SK-N-SH (cell line): ENCODE data around the gene WIPF3. TPM values are rescaled to one million over a fixed set of nuclear protein-coding genes. Genes with fewer than 3 reads are reported as not detected.

ENCODE experiments used
- CTCF ChIA-PET: fragments of 300-600, 350-600 bp; formaldehyde crosslinking; extraction: SDS; loops from one replicate; lab custom pipeline; 2021; lab: Yijun Ruan, JAX
- POLR2A ChIA-PET: fragments of 350-600 bp; sonication (Branson Sonifier 250); formaldehyde crosslinking; extraction: SDS; loops from one replicate; lab custom pipeline; 2020; ENCODE audit warnings: antibody characterized with exemption, inconsistent platforms; lab: Yijun Ruan, JAX
- DNase-seq: peaks from one replicate; pipeline ENCODE4 v3.0.0; 2012
- H2AFZ ChIP-seq: fragments of 200-600 bp; sonication (generic); 2 replicates; pipeline ENCODE4 v1.8.1; 2016; ENCODE audit warnings: antibody characterized with exemption, mild to moderate bottlenecking, low read depth
- H3F3A ChIP-seq: fragments of 200-600 bp; sonication (generic); replicated peaks from 2 replicates; pipeline ENCODE3; 2016; ENCODE audit warnings: antibody characterized with exemption, mild to moderate bottlenecking; ENCODE audit not compliant: insufficient read depth
- H3K27ac ChIP-seq, 2 experiments: fragments of 200-500 bp in 1 of 2; fragments of 200-600 bp in 1 of 2; sonication (Bioruptor generic) in 1 of 2; sonication (generic), shearing (Covaris generic) in 1 of 2; 2 replicates each; pipeline versions ENCODE4 v1.5.1 to v1.6.1; 2014 to 2016; ENCODE audit warnings: low read depth in 2 of 2, inconsistent platforms in 1 of 2, low read length in 1 of 2, mild to moderate bottlenecking in 1 of 2, mixed read lengths in 1 of 2
- H3K27me3 ChIP-seq: fragments of 200-600 bp; sonication (generic), shearing (Covaris generic); 2 replicates; pipeline ENCODE4 v1.6.1; 2016; ENCODE audit warnings: mixed run types; ENCODE audit not compliant: insufficient read depth
- H3K36me3 ChIP-seq, 2 experiments: fragments of 200-500 bp in 1 of 2; fragments of 200-600 bp in 1 of 2; sonication (Bioruptor generic) in 1 of 2; sonication (generic) in 1 of 2; replicated peaks in 1 of 2; 2 replicates each; pipeline versions ENCODE3 to v1.5.1; 2014 to 2016; ENCODE audit warnings: low read length in 1 of 2, mild to moderate bottlenecking in 1 of 2; ENCODE audit not compliant: insufficient read depth in 2 of 2, control insufficient read depth in 1 of 2
- H3K4me1 ChIP-seq, 2 experiments: fragments of 200-500 bp in 1 of 2; fragments of 200-600 bp in 1 of 2; sonication (Bioruptor generic) in 1 of 2; sonication (generic), shearing (Covaris generic) in 1 of 2; 2 replicates each; pipeline versions ENCODE4 v1.5.1 to v1.6.1; 2014 to 2016; ENCODE audit warnings: low read depth in 1 of 2, low read length in 1 of 2, mixed run types in 1 of 2; ENCODE audit not compliant: insufficient read depth in 2 of 2, control insufficient read depth in 1 of 2
- H3K4me2 ChIP-seq: fragments of 200-600 bp; sonication (generic), shearing (Covaris generic); 2 replicates; pipeline ENCODE4 v1.6.1; 2017; ENCODE audit warnings: mixed run types
- H3K4me3 ChIP-seq, 2 experiments: fragments of 200-500 bp in 1 of 2; fragments of 200-600 bp in 1 of 2; sonication (Bioruptor generic) in 1 of 2; sonication (generic), shearing (Covaris generic) in 1 of 2; 2 replicates each; pipeline versions ENCODE4 v1.5.1 to v1.8.1; 2014 to 2016; ENCODE audit warnings: low read depth in 2 of 2, inconsistent platforms in 1 of 2, low read length in 1 of 2, mild to moderate bottlenecking in 1 of 2, mixed read lengths in 1 of 2, moderate library complexity in 1 of 2
- H3K79me2 ChIP-seq: fragments of 200-600 bp; sonication (generic); 2 replicates; pipeline ENCODE4 v1.8.1; 2017; ENCODE audit warnings: mild to moderate bottlenecking; ENCODE audit not compliant: insufficient read depth
- H3K9ac ChIP-seq: fragments of 200-600 bp; sonication (generic); 2 replicates; pipeline ENCODE4 v1.6.1; 2017; ENCODE audit warnings: mixed run types
- H3K9me2 ChIP-seq: fragments of 200-600 bp; sonication (generic); 2 replicates; pipeline ENCODE4 v1.6.1; 2017; ENCODE audit warnings: mixed run types
- H3K9me3 ChIP-seq: fragments of 200-600 bp; sonication (generic); 2 replicates; pipeline ENCODE4 v1.6.1; 2017; ENCODE audit warnings: mixed run types, mild to moderate bottlenecking, moderate library complexity
- H4K20me1 ChIP-seq: fragments of 200-600 bp; sonication (generic); 2 replicates; pipeline ENCODE4 v1.6.1; 2017; ENCODE audit warnings: mild to moderate bottlenecking, mixed run types; ENCODE audit not compliant: insufficient read depth
- CHD2 ChIP-seq: fragments of 150-350 bp; IDR thresholded peaks from 2 replicates; pipeline ENCODE4 v1.6.1; 2018; ENCODE audit warnings: low read length; ENCODE audit not compliant: partially characterized antibody
- CTCF ChIP-seq: fragments of 200-600 bp; sonication (generic); IDR thresholded peaks from 2 replicates; pipeline ENCODE4 v1.6.1; 2017; ENCODE audit warnings: antibody characterized with exemption, mild to moderate bottlenecking, moderate library complexity
- EP300 ChIP-seq, 2 experiments: IDR thresholded peaks; 2 replicates each; pipeline versions ENCODE4 v1.4.0 to v1.6.1; 2012; ENCODE audit warnings: borderline replicate concordance in 1 of 2, low read depth in 1 of 2, low read length in 1 of 2
- FOXJ3 ChIP-seq: sonication (generic); formaldehyde crosslinking; IDR thresholded peaks from 2 replicates; pipeline ENCODE4 v1.5.1; 2020; ENCODE audit warnings: mild to moderate bottlenecking, missing genetic modification reagents
- IRF3 ChIP-seq: fragments of 150-350 bp; IDR thresholded peaks from 2 replicates; pipeline ENCODE4 v1.6.1; 2016; ENCODE audit warnings: mild to moderate bottlenecking, low read depth, low read length
- JUND ChIP-seq: IDR thresholded peaks from 2 replicates; pipeline ENCODE4 v1.4.0; 2012
- MAX ChIP-seq: IDR thresholded peaks from 2 replicates; pipeline ENCODE4 v1.4.0; 2012; ENCODE audit warnings: low read depth
- PBX3 ChIP-seq: IDR thresholded peaks from 2 replicates; pipeline ENCODE4; 2012
- RCOR1 ChIP-seq: fragments of 150-350 bp; IDR thresholded peaks from 2 replicates; pipeline ENCODE4 v1.6.1; 2017; ENCODE audit warnings: antibody characterized with exemption, low read length
- RXRA ChIP-seq: IDR thresholded peaks from 2 replicates; pipeline ENCODE4 v1.4.0; 2012; ENCODE audit warnings: low read depth, mild to moderate bottlenecking, borderline replicate concordance
- TAF1 ChIP-seq: IDR thresholded peaks from 2 replicates; pipeline ENCODE4 v1.6.1; 2012; ENCODE audit warnings: low read depth, mild to moderate bottlenecking, low read length, moderate library complexity, borderline replicate concordance
- TCF12 ChIP-seq: IDR thresholded peaks from 2 replicates; pipeline ENCODE4 v1.4.0; 2012
- USF1 ChIP-seq: IDR thresholded peaks from 2 replicates; pipeline ENCODE4 v1.4.0; 2012; ENCODE audit warnings: low read depth, borderline replicate concordance
- whole genome bisulfite sequencing: methylation state at CpG from one replicate; pipeline ENCODE4 v1.1.6; 2017; ENCODE audit warnings: low lambda C conversion rate; 5-methylcytosine and 5-hydroxymethylcytosine counted together
- polyA plus RNA-seq, 3 experiments: library from polyadenylated mRNA; depleted of rRNA; stranded (reverse); fragments of >200 nt; gene quantifications; 2 replicates each; pipeline ENCODE4 v1.2.3, GENCODE V29; 2012

The WIPF3 gene
- polyA plus RNA-seq, 1 of the 3 experiments (the other 2 are of a cell fraction), result 0.02 TPM

- H3K9me3 ChIP-seq, result no peaks in the 10 kb centered on the region
- H3K4me2 ChIP-seq, result no peak overlapping the region
- POLR2A ChIA-PET, result no interaction called here
- peaks cover 0 to 4% of the 10 kb centered on the region in 2 experiments; a peak in 1 of 4 replicates for H3K4me1 ChIP-seq
- H3K9ac ChIP-seq, result no peak overlapping the region
- H2AFZ ChIP-seq, result no peak overlapping the region
- CTCF ChIA-PET, result interaction anchor here (0.7 kb wide), 1 partner anchor 1711 kb away, joined by 3 read pairs; no protein-coding TSS in a partner anchor
- H3K27ac ChIP-seq, result no peak overlapping the region
- no peak overlapping the region for H3K4me3 ChIP-seq
- 72% methylated on average over 7 of the region's 7 CpGs for WGBS
- H3K9me2 ChIP-seq, result no peaks in the 10 kb centered on the region
- H3K27me3 ChIP-seq, result peaks cover 64% of the 10 kb centered on the region
- no peaks in the 10 kb centered on the region for H3F3A ChIP-seq
- TF ChIP-seq MAX (no peak), CHD2 (no peak), RCOR1 (no peak), TAF1 (no peak)
- no peaks in the 10 kb centered on the region for H4K20me1 ChIP-seq
- H3K79me2 ChIP-seq, result no peaks in the 10 kb centered on the region
- H3K36me3 ChIP-seq, result no peaks in the 10 kb centered on the region
- no peak for DNase-seq
Observed at GRCh38 chr7:29808075-29808801, 1.9 kb downstream of the WIPF3 start.

GRCh38 chr7:29809533-29810155 is 3.3 kb downstream of the WIPF3 start:
- Histone ChIP-seq H3K9me2 (no peaks in the 10 kb centered on the region), H3K36me3 (no peaks in the 10 kb centered on the region), H3F3A (no peaks in the 10 kb centered on the region), H4K20me1 (no peaks in the 10 kb centered on the region), H3K9me3 (no peaks in the 10 kb centered on the region), H3K4me3 (no peak overlapping the region), H2AFZ (no peak overlapping the region), H3K9ac (no peak overlapping the region), H3K27me3 (peaks cover 60% of the 10 kb centered on the region), H3K4me2 (no peak overlapping the region), H3K4me1 (peaks cover 0 to 4% of the 10 kb centered on the region in 2 experiments; a peak in 1 of 4 replicates), H3K79me2 (no peaks in the 10 kb centered on the region), H3K27ac (no peak overlapping the region)
- no peak for DNase-seq
- ChIA-PET CTCF (interaction anchor here (1.0 kb wide), 1 partner anchor 25 kb away, joined by 3 read pairs; no protein-coding TSS in a partner anchor), POLR2A (no interaction called here)
- TF ChIP-seq JUND (no peak), EP300 (IDR thresholded peaks at IDR 0.05; ENCODE audit: borderline replicate concordance in 1 of 2, low read depth in 1 of 2, low read length in 1 of 2) (no peak), RXRA (no peak), TCF12 (no peak), CTCF (no peak), FOXJ3 (CRISPR knock-in tag) (no peak), IRF3 (no peak), PBX3 (no peak), USF1 (no peak)
- 61% methylated on average over 11 of the region's 11 CpGs for WGBS
